Left cardiac atrium (tissue), 4 donors: ENCODE results near the gene DOCK2. TPM values are rescaled to one million over a fixed set of nuclear protein-coding genes. Genes with fewer than 3 reads are reported as not detected.

Source experiments
- ATAC-seq, 2 donors: fragments of 200-7000 bp; cut with Tn5 transposase; one replicate each; pipeline ENCODE4 v1.9.1; 2020; ENCODE audit warnings: mild to moderate bottlenecking in 2 of 2, moderate library complexity in 2 of 2
- DNase-seq: peaks from one replicate; pipeline ENCODE4 v3.0.0-alpha.2; 2020
- intact Hi-C, 2 donors: fragments of 100-400 bp; cut with DNase I; formaldehyde crosslinking; loops; one replicate each; pipeline versions ENCODE4 v1.14.1 to v1.15.1; 2022 to 2023
- total RNA-seq, 2 donors: library from RNA; stranded (reverse); fragmentation: NEBNext Ultra II Directional; extraction: Animal tissue kit (Norgen Biotek cat#: 25700); gene quantifications; one replicate each; pipeline ENCODE4 v1.2.1, GENCODE V29; 2021
- donor health status: DM: no; HTN: yes; CAD: no.
- donor health status: DM: no; HTN: yes; CAD: no; lungs with severe emphysema.
- donor health status: DM: yes; HTN: yes; CAD: no.
- donor health status: Dilated cardiomyopathy.

DOCK2 gene
- total RNA-seq, 2 donors from 2014 or later: 12.1 to 17.2 TPM

DNA sequence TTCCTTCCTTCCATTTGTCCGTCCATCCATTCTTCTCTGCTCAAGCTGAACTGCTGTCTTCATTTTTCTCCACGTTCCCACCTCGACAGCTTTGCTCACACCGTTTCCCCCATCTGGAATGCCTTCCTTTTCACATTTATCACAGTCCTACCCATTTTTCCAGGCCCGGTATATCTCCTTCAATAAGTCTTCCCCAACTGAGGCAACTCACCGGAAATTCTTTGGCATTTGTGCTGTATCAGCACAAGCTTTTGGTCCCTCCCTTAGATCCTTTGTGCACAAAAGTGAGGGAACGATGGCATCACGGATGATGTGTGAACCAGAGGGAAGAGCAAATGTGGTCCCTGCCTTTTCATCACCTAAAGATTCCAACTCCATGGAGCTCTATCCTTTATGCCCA lies 388.8 kb downstream of the DOCK2 start:
- ATAC-seq (no peak), DNase-seq (no peak)
- intact Hi-C loops: no loop called here

DNA sequence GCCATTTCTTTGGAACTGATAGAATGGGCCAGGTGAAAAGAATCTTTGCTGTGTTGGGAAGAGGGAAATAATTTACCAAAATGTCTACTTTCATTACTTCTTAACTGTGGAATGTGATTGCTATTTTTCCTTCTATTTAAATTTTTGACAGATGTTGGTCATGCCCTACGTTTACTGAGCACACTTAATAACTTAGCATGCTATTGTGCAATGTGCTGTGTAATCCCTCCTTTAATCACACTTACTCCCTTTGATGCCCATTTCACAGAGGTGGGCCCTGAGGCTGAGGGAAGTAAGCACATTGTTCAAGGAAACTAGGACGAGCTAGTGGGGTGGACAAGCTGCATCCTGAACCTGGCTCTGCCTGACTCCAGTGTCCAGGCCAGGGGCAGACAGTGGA lies 391.0 kb downstream of the DOCK2 start:
- no peak for ATAC-seq
- DNase-seq: no peak
- intact Hi-C loops: no loop called here

DNA sequence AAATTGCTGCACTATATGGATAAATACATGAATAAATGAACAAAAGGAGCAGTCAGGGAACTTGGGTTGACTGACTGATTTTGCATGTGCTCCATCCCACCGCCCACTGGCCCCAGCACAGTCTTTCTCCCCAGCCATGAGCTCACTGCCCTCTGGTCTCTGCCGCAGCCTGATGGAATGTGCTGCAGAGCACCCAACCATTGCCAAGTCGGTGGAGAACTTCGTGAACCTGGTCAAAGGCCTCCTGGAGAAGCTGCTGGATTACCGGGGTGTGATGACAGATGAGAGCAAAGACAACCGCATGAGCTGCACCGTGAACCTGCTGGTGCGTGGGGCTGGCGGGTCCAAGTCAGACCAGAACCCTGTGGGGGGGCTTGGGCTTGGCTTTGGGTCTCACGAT lies 397.2 kb downstream of the DOCK2 start:
- intact Hi-C loops: no loop called here
- DNase-seq: no peak
- ATAC-seq: no peak

DNA sequence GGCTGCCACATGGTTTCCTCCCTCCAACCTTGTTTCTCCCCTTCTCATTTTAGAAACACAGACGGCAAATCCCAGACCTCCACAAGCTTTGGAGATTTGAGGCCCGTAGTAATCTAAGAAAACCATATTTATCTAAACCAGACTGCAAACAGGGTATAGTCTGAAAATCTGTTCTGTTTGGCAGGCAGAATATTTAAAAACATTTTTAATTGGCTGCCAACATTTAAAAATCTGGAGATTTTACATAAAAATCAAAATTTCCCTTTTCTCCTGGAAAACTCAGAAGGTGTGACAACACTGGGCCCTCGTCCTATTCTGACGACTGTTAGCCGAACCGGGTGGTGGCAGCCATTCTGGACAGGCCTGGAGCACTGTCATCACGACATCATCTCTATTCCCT lies 401.2 kb downstream of the DOCK2 start:
- intact Hi-C loops: no loop called here
- DNase-seq (no peak), ATAC-seq (no peak)

DNA sequence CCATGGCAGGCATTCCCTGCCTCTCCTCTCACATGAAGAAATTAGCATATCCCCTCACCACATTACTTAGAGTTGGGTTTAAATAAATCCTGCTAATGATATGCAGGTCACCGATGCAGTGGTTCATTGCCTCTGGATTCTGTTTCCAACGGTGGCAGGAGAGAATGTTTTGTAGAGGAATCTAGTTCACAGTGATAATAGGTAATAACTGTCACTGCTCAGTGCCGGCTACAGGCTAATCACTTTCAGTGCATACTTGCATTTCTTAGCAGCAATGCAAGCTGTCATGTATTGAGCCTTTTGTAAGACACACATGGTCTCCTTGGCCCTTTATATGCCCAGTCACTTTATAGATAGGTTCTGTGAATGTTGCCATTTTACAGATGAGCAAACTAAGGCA lies 402.8 kb downstream of the DOCK2 start:
- no peak for ATAC-seq
- intact Hi-C loops: no loop called here
- DNase-seq: no peak

DNA sequence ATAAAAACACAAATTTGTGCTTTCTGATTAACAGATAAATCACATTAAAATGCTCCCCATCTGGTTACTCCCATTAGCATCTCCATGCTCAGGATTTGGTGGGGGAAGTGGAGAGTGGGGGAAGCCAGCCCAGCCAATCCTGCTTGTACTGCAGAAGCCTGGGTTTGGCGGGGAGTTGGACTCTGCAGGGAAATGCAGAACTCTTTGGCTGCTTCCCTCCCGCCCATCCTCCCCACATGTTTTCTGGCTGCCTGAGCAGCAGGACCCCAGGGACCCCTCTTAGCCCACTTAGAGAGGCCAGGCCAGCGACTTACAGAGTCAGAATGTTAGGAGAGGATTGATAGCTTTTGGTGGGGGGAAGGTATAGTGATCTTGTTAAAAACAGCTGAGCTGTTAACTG lies 409.2 kb downstream of the DOCK2 start:
- ATAC-seq: peak in 1 of 2 donors; percentile 34
- no peak for DNase-seq
- intact Hi-C loops: no loop called here

DNA sequence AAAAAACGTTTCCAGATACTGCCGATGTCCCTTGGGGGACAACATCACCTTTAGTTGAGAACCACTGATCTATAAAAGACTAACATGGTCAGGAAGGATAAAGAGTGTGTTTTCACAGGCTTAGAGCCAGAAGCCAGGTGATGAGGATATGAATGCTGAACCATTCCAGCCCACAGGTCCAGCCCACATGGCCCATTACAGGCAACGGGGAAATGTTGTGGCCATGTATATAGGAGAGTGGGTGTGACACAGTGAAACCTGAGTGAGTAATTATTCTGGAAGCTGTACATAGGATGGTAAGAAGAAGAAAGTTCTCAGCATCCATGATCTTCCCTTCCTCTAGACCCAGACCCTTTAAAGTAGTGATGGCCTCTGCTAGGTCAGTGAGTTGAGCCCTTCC lies 412.6 kb downstream of the DOCK2 start:
- ATAC-seq (no peak), DNase-seq (no peak)
- intact Hi-C loops: no loop called here

DNA sequence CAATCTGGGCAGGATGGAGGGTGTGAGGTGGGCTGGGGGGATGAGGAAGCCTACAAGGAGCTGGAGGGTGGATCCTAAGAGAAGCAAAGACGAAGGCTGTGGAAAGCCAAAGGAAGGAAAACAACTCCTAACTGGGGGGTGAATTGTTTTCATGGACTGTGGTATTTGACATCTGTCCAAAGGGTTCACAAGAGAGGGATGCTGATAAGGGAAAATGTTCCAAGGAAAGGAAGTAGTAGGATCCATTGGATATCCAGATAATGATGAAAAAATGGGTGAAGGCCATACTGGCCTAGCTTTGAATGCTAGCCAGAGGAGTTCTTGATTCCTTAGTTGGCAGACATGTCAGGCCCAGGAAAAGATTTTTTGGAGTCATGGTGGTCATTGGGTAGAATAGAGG lies 416.8 kb downstream of the DOCK2 start:
- intact Hi-C loops: no loop called here
- ATAC-seq (no peak), DNase-seq (no peak)

DNA sequence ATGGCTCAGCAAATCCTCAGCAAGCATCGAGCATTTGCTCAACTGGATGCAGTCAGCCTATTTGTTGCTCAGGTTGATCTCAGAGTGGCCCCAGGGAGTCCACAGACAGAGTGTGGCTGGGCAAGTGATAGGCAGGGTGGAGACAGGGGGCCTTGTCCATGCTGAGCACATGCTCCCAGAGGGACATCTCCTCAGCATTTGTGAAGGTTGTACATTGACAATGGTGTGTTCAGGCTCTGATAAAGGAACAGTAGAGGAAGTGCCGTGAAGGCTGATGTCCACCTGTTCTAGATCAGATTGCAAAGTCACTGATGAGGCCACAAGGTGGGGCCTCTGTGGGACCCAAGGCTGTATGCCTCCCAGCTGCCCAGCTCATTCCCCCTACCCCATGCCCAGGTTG lies 418.5 kb downstream of the DOCK2 start:
- ATAC-seq (no peak), DNase-seq (no peak)
- intact Hi-C loops: no loop called here

DNA sequence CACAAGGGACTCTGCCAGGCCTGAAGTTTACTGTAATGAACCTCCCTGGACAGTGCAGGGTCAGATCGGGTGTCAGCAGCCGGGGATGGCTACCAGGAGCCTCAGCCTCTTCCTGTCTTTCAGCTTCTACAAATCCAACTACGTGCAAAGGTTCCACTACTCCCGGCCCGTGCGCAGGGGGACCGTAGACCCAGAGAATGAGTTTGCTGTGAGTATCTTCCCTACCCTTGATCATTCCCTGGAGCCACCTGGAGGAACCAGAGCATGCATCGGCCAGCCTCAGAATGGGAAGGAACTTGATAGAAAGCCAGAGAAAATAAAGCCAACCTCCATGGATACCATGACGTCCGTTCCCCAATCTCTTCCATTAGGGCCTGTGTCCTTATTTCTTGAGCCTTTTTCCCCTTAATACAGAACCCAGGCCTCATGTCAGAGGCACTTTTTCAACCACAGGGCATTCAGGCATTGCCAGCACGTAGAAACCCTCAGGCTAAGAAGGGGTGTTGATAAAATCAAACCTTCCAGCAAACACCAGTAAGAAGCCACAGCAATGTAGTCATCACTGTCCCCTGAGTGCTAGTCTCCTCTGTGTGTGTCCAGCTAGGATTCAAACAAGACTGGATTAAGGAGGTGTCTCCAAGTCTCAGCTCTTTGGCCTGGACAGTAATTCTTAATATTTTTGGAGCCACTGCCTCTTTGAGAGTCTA lies 419.6 kb downstream of the DOCK2 start:
- DNase-seq (no peak), ATAC-seq (no peak)
- intact Hi-C loops: no loop called here

DNA sequence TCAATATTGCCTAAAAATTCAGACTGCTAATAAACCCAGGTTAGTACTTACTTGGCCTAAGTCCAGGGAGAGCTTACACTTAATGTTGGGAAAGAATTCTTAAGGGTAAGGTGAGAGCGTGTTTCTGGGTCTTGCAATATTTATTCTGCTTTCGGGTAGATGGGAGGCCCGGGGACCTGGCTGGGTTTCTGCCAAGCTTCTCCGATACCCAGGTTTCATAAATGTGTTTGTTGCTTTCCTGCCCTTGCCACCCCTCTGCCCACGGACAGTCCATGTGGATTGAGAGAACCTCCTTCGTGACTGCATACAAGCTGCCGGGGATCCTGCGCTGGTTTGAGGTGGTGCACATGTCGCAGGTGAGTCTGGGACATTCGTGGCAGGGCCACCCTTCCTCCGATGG lies 420.2 kb downstream of the DOCK2 start:
- DNase-seq: no peak
- intact Hi-C loops: no loop called here
- no peak for ATAC-seq

DNA sequence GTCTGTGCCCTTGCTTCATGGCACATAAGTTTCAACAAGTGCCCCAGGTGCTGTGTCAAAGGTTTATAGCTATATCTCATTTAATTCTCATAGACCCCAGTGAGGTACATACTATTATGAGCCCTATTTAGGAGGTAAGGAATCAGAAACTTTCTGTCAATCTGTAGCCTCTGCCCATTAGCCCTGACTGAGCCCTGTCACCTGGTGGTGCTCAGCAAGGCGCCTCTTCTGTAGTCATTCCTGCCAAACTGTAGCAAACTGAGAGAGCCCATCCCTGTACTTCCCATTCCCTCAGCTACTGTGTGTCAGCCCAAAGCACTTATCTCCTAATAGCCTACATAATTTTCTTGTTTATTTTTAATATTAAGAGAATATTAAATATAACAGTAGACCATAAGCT lies 422.1 kb downstream of the DOCK2 start:
- DNase-seq (no peak), ATAC-seq (no peak)
- intact Hi-C loops: no loop called here

DNA sequence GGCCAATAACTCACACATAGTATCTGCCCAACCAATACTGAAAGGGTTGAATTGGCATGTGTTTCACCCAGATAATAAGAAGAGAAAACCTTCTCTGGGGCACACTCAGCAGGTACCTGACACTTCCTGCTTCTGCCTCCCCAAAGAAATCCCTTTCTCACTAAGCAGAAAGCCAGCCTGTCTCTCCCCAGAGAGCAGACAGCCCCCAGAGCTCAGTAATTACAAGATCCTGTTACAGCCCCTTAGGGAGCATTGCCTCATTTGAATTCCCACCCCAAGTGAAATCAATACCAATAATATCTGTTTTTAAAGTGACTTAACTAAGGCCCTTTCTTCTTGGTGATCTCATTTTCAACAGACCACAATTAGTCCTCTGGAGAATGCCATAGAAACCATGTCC lies 430.1 kb downstream of the DOCK2 start:
- no peak for DNase-seq
- ATAC-seq: no peak
- intact Hi-C loops: no loop called here

DNA sequence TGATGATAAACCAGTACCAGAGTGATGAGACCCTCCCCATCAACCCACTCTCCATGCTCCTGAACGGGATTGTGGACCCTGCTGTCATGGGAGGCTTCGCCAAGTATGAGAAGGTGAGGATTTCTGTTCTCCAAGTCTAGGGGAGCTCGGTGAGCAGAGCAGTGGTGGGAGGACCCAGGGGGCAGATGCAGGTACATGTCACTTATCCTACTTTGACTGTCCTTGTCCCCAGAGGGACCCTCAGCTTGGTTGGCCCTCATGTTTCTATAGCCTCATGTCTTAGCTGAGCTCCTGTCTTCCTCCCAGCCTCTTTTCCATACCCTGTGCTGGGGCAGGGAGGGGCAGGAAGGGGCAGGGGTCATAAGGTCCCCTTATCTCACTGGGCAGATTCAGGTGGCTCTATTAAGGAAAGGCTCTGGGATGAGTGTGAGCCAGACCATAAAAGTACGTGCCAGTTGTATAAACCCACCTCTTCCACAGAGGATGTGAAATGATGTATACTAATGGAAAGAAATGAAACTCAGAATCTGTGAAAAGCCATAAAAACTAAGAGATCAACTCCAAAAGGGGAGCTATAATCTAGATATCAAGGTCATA lies 430.6 kb downstream of the DOCK2 start:
- intact Hi-C loops: no loop called here
- ATAC-seq (no peak), DNase-seq (no peak)

DNA sequence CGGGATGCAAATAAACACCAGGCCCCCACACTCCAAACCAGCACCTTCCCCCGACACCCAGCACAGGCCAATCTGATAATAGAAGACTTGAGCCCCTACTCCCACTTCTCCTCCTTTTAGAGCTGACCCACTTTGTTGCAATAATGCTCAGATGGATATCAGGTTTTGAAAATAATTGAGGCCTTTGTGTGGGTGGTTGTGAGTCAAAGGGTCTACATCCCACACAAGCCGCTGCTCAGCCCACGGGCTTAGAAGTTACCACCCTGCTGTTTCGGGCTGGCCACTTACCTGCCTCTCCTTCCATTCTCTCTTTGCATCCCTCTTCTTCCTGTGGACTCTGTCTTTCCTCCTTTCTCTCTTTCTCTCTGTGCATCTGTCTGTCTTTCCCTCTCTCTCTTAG lies 432.4 kb downstream of the DOCK2 start:
- intact Hi-C loops: no loop called here
- DNase-seq (no peak), ATAC-seq (no peak)

DNA sequence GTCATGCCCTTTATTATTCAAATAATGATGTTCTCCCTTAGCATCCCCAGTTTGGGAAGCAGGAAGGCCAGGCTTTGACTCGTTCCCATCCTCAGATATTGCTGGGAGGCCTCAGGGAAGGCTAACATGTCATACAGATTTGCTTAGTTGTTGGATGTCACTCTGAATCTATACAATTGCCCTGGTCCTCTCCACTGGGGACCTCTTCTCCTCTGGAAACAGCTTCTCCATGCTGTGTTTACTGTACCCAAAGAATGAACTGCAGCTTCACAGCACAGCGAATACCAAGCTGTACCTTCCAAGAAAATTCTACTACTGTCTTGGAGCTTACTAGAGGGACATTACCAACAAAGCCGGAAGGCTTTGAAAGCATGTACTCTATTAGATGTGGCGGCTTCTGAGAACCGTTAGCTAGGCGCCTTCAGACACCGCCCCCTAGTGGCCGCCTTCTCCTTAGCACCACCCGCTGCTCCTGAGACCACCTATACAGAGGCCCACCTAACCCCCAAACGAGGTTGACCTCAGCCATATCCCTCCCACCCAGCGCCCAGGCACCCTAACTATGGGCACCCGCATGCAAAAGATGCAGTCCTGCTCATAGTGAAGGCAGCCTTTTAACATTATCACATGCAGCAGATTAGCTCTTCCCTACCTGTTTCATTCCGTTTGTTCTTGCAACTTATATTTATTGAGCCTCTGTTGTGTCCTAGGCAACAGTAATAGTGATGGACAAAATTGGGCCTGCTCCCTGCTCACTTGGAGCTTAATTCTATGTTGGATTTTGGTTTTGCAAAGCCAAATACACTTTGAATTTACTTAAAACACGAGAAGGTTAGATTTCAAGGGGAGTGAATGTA lies 433.7 kb downstream of the DOCK2 start:
- intact Hi-C loops: loop anchor here (5.0 to 10.0 kb wide), 2 partner anchors 366 to 368 kb away; no protein-coding TSS in a partner anchor
- peak; percentile 43 for DNase-seq
- no peak for ATAC-seq

DNA sequence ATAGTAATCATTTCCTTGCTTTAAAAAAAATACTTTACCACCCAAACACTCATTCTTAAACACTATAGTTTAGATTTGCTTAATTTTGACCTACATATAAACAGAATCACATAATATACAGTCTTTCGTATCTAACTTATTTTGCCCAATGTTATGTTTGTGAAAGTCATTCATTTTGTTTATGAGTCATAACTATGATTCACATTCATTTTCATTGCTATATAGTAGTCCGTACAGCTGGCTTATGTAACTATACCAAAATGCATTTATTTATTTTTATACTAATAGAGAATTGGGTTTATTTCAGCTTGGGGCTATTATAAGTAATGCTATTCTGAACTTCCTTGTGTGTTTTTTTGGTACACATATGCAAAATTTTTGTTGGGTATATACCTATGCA lies 434.7 kb downstream of the DOCK2 start:
- intact Hi-C loops: loop anchor here (5.0 to 10.0 kb wide), 2 partner anchors 367 to 369 kb away; no protein-coding TSS in a partner anchor
- no peak for DNase-seq
- ATAC-seq: no peak

DNA sequence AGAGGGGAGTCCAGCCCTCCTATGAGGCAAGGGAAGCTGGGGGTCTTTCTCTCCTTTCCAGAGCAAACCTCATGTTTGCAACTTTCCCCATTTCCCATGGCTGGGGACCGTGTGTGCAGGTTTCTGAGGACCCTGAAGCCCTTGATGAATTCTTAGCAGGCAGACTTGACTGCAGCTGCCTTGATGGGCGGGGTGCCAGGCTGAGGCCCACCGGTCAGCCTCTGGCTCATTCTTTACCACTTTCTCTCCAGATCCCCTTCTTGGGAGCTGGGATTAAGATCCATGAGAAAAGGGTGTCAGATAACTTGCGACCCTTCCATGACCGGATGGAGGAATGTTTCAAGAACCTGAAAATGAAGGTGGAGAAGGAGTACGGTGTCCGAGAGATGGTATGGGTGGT lies 438.6 kb downstream of the DOCK2 start:
- intact Hi-C loops: loop anchor here in 1 of 2 donors (10.0 kb wide), 1 partner anchor 371 kb away; no protein-coding TSS in a partner anchor
- DNase-seq: no peak
- no peak for ATAC-seq

DNA sequence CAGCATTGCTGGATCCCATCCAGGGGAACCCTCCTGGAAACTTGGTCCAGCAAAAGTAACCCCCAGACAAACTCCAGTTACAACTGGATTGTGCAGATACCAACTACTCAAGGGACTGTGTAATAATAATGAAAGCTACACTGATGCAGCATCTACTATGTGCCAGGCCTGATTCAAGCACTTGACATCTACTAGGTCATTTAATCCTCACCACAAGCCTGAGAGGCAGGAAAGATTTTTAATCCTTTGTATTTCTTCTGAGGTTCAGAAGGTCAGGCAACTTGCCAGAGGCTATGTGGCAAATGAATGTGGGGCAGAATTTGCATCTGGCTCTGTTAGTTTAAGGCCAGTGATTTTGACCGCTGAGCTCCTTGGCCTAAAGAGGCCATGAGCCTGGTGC lies 439.1 kb downstream of the DOCK2 start:
- DNase-seq (no peak), ATAC-seq (no peak)
- intact Hi-C loops: loop anchor here in 1 of 2 donors (10.0 kb wide), 1 partner anchor 371 kb away; no protein-coding TSS in a partner anchor

DNA sequence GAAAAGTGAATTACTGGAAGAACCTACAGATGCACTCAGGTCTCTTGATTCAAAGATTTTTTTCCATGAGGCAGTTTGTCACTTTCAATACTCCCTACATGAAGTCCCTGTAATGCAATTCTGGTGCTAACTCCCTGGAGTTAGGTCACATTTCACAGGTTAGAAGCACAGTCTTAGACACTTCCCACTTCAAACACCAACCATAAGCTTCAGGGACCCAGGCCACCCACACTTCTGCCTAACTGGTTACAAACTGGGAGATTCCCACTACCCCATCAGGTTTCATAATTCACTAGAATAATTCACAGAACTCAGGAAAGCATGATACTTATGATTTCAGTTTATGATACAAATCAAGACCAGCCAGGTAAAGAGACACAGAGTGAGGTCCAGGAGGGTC lies 439.7 kb downstream of the DOCK2 start:
- intact Hi-C loops: loop anchor here in 1 of 2 donors (10.0 kb wide), 1 partner anchor 372 kb away; no protein-coding TSS in a partner anchor
- ATAC-seq (no peak), DNase-seq (no peak)
